DMS53 treated with DMSO at 0.1 percent for 48 hours (cell line): ENCODE data around the gene WDFY4.

ENCODE experiments used
- DNase-seq: peaks from one replicate; lab custom pipeline; 2025; ENCODE audit not compliant: unreplicated experiment; lab: John Stamatoyannopoulos, UW

The WDFY4 gene

DNA sequence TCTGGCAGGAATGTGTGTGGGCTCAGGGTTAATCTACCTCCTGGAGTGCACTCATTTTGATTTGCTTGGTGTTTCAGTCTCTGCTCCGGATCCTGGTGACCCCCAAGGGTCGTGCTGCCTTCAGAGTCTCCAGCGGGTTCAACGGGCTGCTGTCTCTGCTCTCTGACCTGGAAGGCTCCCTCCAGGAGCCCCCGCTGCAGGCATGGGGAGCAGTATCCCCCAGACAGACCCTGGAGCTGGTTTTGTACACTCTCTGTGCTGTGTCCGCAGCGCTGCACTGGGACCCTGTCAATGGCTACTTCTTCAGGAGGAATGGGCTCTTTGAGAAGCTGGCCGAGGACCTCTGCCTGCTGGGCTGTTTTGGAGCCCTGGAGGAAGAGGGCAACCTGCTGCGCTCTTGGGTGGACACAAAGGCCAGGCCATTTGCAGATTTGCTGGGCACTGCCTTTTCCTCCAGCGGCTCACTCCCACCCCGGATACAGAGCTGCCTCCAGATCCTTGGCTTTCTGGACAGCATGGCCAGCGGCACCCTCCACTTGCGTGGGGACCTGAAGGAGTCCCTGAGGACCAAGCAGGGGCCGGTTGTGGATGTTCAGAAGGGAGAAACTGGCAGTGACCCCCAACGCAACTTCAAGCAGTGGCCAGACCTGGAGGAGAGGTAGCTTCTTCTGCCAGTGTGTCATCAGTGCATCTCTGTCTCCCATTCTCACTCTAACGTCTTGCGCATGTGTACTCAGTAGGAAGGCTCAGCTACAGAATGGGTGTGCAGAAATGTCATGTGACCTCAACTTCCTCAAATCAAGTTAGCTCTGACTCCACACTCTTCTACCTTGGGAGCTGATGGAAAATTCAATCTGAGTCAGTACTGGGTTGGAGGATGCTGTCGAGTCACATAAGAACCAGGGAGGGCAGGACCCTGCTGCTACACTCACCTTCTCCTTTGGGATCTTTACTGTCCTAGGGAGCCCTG lies 58.5 kb downstream of the WDFY4 start:
- DNase-seq: no peak

- DNase-seq: peak; percentile 50
Measured at GRCh38 chr10:48744587-48744986, 59.9 kb downstream of the WDFY4 start.

DNA sequence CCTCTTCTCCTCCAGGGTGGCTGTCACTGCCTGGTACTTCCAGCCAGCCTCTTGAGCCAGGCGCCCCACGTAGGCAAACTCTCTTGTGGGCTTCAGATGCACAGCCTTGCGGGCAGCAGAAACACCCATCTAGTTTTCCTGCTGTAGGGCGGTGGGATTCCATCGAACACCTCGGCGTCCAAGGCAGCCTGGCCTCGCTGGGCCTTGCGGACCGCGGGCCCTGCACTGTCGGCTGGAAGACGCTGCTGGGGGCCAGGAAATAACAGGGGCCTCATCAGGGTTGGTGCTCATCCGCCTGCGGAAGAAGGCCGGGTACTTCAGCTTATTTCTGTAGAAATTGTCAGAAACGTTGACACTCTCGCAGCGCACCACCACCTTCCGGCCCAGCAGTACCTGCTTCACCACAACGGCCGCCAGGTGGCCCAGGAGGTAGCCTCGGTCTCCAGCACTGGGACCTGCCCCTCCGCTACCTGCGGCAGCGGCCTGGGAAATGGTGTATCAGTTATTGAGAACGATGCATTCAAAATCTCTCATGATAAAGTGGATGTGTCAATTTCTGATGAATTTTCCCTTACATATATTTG lies 61.1 kb downstream of the WDFY4 start:
- no peak for DNase-seq

DNA sequence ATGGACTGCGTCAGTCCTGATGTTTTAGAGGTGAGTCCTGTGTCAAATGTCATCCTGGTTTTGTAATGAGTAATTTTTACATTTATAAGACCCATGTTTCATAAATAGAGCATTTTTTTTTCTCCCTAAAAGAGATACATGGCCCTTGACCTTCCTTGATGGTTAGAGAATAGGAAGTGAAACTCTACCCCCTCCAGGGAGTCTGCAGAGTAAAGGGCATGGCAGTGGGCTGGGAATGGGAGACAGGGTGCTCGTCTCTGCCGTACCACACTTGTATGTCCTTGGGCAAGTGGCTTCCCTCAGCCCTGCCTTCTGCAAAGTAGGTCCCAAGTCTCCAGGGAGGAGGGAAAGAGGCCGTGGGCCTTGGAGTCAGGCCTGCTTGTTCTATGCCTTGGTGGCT lies 63.9 kb downstream of the WDFY4 start:
- no peak for DNase-seq

DNA sequence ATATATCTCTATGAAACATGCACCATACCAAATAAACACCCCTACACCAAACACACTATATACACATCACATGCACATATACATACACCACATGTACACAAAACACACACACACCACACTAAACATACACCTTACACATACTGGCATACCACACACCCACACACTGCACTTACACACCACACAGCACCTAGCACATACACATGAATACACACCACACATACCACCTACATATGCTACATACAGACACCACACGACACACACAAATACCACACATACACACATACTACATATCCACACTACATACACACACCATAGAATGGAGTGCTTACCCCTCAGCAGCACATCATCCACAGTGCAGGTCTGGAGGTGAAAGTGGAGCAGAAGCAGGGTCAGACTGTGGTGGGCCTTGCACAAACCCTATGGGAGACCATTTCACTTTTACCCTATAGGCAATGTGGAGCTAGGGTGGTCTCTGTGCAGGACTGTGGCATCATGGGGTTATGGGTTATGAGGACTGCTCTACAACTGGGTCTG lies 64.6 kb downstream of the WDFY4 start:
- no peak for DNase-seq

- no peak for DNase-seq
Measured at GRCh38 chr10:48750019-48750418, 65.3 kb downstream of the WDFY4 start.

DNA sequence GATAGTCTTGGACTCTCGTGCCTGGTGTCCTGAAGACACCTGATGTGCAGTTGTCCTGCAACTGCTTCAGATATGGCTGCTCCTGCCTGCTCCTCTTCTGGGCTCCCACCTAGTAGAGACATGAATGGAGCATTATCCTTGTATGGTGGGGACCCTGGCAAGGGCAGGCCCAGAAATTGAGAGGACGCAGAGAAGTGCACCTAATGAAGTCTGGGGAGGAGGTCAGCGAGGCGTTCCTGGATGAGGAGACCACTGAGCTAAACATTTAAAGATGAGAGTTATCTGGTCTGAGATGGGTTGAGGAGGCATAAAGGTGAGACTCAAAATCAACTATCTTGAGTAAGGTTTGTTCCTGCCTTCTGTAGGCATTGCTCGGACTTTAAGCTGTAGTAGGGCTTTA lies 66.3 kb downstream of the WDFY4 start:
- DNase-seq: no peak

- DNase-seq: no peak
Measured at GRCh38 chr10:48751730-48752129, 67.1 kb downstream of the WDFY4 start.

GRCh38 chr10:48758411-48758810 lies 73.7 kb downstream of the WDFY4 start:
- DNase-seq: no peak

DNA sequence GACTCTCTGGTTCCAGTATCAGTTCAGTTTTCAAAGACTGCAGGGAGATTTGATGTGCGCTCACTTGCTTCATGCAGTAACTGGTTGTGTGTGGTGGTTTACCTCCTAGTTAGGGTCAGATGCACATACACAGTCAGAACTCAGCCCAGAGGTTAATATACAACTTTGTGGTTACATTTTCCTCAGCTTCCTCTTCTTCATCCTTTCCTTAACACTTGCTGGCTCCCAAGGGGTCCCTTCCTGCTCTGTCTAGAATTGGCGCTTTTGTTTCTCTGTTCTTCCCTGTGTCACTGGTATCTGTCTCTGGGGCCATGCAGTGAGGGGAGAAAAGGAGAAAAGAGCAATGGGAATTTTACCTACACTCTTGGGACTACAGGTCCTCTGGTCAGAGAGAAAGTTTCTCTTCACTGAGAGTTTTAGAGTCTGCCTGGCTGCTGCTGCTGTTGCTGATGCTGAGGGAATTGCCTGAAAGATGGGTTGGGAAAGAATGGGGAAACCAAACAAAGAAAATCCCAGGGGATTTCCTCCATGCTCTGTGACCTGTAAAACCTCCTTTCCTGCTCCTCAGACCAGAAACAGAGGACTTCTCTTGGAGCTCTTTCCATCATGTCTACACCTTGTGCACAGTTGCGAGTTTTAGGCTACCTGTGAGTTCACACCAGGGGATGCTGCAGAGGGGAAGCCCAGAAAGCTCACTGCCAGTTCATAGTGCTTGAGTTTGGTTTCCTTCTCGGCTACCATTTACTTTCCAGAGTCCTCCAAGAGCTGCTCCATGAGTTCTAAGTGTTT lies 74.6 kb downstream of the WDFY4 start:
- DNase-seq: no peak

- DNase-seq: peak; percentile 12
Measured at GRCh38 chr10:48760983-48761382, 76.3 kb downstream of the WDFY4 start.

GRCh38 chr10:48762064-48763042 lies 77.7 kb downstream of the WDFY4 start:
- DNase-seq: no peak

DNA sequence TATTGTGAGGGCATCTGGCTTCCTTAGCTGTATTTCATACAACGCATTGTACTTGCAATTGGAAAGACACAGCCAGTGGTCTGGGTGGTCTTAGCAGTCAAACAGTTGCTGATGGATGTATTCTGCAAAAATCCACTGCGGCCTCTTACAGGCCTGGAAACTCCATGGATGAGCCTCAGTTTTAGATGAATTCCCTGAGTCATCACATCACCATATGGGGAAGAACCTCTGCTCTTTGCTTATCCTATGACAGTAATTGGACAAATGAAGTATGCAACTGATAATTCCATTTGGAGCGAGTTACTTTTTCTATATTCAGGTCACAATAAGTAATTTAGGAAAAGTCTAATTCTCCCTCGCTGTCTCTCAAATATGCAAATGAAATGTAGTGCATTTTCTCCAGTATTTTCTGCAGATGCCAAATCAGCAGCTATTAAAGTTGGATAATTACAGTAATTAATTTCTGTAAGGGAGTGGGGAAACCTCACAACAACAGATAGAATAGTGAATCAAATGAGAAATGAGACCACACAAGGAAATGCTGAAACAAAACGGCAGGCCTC lies 78.8 kb downstream of the WDFY4 start:
- no peak for DNase-seq

DNA sequence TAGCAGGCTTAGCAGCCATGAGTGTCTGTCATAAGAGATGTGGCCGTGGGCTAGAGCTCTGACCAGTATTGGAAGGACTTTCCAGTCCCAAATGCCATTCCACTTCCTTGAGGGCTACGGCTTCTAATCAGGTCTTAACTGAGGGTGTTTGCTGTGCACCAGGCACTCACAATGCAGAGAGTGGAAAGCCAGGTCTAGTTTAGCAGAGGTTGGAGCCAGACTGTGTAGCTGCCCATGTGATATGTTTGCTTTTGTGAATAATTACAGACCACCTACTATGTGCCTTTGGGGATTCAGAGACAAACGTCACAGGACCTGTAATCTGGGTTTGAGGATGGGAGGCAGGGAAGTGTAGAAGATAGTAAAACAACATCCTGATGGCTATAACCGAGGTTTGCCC lies 79.8 kb downstream of the WDFY4 start:
- no peak for DNase-seq

DNA sequence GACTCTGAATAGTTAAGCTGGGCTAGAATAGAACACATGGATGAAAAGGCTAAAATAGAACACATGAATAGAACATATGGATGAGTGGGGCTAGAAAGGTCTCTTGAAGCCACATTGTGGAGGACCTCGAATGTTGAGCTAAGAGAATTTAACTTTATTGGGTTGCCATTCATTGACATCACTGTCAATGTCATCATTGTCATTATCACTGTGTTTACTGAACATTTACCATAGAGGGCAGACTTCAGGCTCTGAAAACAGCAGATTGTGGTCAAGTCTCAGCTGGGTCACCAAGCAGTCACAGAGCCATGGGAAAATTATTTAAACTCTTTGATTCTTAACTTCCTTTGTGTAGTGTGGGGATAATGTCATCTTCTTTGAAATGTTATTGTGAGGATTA lies 80.4 kb downstream of the WDFY4 start:
- DNase-seq: peak; percentile 9

GRCh38 chr10:48765527-48765926 lies 80.9 kb downstream of the WDFY4 start:
- no peak for DNase-seq

DNA sequence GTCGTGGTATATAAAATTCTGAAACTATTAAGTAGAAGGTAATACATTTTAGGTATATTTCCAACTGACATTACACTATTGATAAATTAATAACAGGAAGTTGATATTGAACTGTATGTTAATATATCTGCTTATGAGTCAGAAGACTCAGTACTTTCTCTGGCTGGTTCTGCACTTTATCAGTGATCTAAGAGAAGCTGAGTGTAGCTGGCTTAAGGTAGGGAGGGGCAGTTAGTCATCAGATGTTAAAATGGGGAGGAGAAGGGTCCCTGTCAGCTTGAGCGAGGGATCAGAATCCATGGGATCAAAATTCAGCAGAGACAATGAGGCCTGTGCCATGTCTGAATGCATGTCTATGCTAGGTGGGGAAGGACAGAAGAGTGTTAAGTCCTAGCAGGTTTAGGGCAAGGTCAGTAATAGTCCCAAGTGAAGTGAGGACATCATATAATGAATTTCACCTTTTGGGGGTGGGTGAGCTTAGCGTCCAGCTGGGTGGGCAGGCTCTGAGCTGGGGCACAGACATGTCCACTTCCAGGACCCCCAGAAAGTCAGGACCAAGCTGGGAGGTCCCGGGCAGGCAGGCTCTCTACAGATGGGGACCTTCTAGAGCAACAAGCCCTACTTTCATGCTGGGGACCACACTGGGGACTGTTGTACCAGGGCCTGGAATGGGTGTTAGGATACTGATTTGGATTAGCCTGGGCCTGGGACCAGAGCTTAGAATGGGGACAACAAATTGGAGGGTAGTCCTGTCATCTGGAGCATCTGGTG lies 82.9 kb downstream of the WDFY4 start:
- DNase-seq: no peak

GRCh38 chr10:48768144-48768766 lies 83.6 kb downstream of the WDFY4 start:
- DNase-seq: no peak

- DNase-seq: no peak
Measured at GRCh38 chr10:48768926-48769325, 84.3 kb downstream of the WDFY4 start.
